Stimulated activated naive CD4-positive, alpha-beta T cell (primary cell): ENCODE results near the gene RNASE4.
"Not testable (repeated sequence)": the region's sequence is repeated elsewhere in the genome, so short reads cannot be mapped to it uniquely, and the experiment has no call there.

Experiments used
- DNase-seq, 6 experiments: peaks; one replicate each; lab custom pipeline; 2025; lab: John Stamatoyannopoulos, UW

Gene RNASE4, protein sequence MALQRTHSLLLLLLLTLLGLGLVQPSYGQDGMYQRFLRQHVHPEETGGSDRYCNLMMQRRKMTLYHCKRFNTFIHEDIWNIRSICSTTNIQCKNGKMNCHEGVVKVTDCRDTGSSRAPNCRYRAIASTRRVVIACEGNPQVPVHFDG

DNA sequence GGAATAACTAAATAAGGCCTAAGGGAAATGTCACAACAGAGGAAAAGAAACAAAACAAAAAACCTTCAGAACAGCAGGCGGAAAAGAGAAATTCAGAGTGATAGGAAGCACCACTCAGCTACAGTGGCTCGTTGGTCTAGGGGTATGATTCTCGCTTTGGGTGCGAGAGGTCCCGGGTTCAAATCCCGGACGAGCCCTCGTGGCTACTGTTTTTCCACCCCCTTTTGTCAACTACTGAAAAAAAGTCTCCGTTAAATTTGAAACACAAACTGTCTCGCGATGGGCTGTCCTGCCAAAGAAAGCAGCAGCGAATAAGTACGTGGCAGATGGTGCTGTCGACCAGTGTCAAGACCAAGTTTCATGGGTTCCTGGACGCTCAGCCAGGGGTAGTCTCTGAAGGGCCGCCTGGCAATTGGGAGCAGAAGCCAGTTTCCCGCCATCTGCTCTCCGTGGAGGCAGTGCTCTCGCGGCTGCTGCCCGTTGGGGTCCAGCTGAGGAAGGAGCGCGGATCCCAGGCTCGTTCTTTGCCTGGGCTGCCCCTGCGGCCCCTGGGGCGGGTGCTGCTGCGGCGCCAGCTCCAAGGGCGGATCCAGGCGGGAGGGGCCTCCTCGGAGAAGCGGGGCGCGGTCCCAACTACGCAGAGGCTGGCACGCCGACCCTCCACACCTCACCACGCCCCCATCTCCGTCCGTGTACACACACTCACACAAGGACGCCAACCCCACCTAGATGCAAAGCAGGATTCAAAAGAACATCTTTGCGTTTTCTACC, at the start of gene RNASE4:
Gene RNASE4, plus strand, starts transcription at position 670 of the 771 bp plus-strand sequence. CDS start 14,812 bp downstream, outside the sequence.
- peak; percentile 67 to 91 (median 76) for DNase-seq

DNA sequence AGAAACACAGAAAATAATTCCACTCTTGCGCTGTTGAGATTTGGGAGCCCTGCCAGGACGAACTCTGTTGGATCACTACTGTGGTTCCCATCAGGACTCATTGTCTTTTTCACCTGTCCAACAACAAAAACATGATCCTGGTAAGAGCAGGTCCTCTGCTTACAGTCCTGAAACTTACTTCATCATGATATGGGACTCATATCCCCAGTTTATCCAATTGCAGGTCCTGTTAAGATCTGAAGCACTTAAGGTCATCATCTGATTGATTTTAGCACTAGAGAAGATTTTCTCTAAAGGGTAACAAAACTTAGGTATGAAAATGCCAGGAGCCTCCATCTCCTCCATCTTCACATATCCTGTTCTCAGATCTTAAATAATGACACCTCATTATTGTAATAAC, 42.8 kb upstream of the RNASE4 start, which contains the start of gene OR6S1:
Gene OR6S1, minus strand, starts transcription at position 101 of the 400 bp plus-strand sequence. Its CDS starts 0 bp downstream, at position 101.
- no peak for DNase-seq

DNA sequence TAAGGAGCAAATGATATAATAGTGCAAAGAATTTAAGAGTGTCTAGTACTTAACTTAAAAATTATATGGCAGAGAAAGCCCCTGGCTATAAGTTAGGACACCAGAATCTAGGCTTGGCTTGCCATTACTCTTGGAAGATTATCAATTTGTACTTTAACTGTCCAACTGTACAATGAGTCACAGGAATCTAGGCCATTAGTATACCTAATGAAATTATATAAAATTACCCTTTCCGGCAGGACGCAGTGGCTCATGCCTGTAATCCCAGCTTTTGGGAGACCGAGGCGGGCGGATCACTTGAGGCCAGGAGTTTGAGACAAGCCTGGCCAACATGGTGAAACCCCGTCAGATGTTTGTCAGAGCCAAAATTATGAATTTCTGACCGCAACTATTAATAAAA, 42.2 kb upstream of the RNASE4 start:
- no peak for DNase-seq

DNA sequence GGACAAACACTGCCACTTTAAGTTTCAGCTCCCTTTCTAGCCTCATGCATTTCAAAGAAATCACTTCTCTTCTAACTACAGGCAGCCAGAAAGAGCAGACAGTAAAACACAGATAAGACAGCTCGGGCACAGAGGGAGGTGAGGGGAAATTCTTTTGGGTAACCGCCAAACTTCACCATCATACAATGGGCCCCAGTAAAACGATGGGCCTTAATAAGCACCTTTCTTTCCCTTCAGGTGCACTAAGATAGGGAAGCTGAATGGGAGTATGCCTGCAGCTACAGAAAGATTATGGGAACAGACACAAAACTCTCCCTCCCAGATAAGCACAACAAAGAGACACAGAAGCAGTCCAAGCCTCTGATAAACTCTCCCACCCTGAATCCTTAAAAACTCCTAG, 41.6 kb upstream of the RNASE4 start:
- not testable (repeated sequence) for DNase-seq

DNA sequence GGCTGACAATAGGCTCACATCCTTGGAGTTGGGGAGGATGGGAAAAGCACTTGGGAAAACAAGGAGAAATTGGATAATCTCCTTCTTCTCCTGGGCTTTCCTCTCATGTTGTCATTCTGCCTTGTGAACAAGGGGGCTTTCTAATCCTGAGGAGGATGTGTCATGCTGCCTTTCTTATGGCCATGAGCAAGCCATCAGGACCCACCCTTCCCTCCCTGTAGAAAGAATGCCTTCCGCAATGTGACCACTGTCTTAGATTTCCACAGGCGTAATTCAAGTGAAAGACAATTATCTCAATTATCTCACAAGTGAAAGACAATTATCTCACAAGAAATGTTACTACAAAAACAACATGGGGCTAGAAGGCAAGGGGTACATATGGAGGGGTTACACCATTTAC, 39.8 kb upstream of the RNASE4 start:
- no peak for DNase-seq

DNA sequence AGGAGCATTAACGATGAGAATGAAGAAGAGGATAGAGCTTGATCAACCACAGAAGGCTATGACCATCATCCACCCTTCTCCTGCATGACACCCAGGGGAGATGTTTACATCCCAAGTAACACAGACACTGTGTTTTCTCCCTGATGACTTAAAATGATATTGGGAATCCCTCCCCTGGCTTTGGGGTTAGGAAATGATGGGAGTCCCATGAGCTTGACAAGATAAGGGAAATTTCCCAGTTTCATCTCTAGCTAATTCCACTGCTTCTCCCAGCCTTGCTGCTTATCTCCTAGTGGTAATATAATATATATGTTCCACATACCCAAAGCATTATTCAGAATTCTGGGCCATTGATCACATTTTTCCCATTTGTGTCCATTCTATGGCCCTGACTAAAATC, 38.9 kb upstream of the RNASE4 start:
- no peak for DNase-seq

DNA sequence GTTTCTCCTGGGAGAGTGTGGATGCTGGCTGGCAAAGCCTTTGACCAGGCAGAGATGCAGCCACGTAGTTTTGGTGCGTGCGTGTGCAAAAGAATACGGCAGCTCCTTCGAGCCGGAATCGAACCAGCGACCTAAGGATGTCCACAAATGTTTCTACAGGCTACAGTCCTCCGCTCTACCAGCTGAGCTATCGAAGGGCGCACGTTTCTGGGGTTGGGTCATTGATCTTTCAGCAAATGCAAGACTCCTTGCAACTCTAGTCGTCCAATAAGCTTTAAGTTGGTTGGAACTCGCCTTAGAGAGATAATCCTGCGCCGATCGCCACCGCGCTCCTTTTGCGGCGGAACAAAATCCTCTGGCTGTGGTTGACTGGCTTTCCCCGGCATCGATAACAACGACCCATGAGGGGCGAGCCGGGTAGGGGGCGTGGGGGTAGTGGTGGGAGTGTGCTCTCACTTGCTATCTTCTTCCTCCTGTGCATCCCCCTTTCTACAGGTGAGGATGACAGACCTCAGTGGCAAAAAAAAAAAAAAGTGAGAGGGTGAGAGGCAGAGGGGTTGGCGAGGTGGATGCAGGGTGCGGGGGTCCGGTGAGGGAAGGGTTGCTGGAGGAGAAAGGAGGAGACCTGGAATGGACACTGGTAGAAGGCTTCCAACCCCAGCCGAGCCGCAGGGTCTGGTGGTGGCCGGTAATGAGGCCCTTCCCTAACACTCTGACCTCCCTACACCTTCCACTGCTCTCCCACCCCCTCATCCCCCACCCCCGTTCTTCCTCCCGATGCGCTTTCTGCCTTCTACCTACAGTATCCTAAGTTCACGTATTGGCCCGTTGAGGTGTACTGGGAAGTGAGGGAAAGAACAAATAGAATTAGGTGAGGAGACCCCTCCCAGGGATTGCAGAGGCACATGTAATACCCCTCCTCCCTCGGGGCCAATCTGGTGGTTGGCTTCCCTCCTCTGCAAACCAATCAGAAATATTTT, 31.1 kb upstream of the RNASE4 start:
- peak in 3 of 6 experiments; percentile 15 to 29 (median 16) for DNase-seq

DNA sequence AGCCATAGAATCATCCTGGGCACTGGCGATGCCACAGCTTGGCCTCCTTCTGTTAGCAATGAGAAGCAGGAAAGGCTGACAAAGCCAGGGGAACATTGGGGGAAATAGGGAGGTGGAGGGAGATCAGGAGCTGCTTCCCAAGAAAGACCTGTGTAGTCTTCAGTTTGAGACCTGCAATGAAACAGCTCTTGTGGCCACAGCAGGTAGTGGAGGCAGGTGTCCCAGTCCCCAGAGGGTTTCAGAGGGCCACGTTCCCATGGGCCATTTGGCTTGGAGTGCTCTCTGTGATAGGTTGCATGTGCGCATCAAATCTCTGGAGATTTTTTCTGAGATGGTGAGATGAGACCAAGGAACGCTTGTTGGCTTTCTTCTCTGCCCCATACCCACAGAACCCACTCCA, 28.5 kb upstream of the RNASE4 start:
- DNase-seq: no peak

DNA sequence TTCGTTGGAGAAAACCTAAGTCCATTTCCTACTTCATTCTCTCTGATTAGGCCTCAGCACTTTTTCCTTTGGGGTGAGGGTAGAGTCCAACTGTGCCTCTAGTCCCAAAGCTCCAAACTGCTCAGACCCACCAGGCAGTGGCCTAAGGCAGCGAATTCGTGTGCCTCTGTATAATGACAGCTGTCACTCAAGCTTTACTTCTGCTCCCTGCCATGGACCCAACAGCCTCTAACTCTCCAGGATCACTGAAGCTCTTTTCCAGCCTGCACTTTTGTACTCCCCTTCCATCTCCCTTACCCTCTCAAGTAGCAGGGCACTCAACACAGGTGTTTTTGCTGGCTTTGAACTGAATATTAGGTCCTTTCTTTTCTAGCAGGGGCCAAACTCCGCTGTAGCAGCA, 28.1 kb upstream of the RNASE4 start:
- DNase-seq: no peak

- peak in 4 of 6 experiments; percentile 4 to 13 (median 10) for DNase-seq
Measured at GRCh38 chr14:20657216-20658211, 26.8 kb upstream of the RNASE4 start.

DNA sequence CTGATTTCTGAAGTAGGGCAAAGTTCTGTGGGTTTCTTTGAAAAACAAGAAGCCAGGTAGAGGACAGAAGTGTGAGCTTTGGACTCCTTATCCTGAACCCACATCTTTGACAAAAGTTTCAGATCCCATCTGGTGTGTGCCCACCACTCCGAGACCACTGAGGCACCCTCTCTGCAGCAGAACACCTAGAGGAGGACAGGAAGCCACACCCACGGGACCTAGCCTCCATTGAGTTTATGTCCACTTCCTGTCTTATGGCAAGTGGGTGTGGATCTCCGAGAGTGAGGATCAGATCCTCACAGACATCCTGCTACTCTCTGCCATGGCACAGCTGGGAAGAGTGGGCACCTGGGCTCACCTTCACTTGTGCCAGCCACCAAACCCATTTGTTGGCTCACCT, 26.1 kb upstream of the RNASE4 start:
- no peak for DNase-seq

DNA sequence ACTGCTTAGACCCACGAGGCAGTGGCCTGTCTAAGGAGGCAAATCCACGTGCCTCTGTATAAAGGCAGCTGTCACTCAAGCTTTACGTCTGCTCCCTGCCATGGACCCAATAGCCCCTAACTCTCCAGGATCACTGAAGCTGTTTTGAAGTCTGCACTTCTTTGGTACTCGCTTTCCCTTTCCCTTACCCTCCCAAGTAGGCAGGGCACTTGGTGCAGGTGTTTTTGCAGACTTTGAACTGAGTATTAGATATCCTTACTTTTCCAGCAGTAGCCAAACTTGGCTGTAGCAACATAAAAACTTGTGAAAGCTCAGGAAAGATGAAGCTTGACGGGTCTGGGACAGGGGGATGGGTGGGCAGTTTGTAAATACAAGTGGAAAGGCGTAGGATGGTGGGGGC, 25.0 kb upstream of the RNASE4 start:
- DNase-seq: no peak

DNA sequence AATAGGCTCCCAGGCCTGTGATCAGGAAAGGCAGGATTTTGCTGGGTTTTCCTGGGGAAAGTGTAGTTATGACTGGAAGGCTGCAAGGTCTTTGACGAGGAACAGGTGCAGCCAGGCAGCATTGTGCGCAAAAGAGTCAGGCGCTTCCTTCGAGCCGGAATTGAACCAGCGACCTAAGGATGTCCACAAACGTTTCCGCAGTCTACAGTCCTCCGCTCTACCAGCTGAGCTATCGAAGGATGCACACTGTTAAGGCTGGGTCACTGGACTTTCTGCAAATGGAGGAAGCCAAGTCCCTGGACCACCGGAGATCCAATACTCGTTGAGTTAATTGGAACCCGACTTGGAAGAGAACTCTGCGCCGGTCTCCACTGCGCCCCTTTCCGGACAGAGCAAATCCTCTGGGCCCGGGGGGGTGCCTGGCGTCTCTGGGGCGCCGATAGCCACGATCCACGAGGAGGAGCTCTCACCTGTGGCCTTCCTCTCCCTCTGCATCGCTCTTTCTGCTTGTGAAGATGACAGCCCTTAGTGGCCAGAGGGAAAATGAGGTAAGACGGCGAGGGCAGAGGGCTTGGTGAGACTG, 24.5 kb upstream of the RNASE4 start:
- no peak for DNase-seq

- DNase-seq: no peak
Measured at GRCh38 chr14:20661197-20661596, 23.2 kb upstream of the RNASE4 start.

GRCh38 chr14:20662968-20663732, 21.2 kb upstream of the RNASE4 start:
- peak; percentile 50 to 74 (median 65) for DNase-seq

DNA sequence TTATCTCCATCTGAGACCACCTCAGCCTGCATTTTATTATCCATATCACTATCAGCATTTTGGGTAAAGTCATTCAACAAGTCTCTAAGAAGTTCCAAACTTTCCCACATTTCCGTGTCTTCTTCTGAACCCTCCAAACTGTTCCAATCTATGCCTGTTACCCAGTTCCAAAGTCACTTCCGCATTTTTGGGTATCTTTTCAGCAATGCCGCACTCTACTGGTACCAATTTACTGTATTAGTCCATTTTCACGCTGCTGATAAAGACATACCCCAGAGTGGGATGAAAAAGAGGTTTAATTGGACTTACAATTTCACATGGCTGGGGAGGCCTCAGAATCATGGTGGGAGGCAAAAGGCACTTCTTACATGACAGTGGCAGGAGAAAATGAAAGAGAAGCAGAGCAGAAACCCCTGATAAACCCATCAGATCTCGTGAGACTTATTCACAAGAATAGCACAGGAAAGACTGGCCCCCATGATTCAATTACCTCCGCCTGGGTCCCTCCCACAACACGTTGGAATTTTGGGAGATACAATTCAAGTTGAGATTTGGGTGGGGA, 17.9 kb upstream of the RNASE4 start:
- not testable (repeated sequence) for DNase-seq

DNA sequence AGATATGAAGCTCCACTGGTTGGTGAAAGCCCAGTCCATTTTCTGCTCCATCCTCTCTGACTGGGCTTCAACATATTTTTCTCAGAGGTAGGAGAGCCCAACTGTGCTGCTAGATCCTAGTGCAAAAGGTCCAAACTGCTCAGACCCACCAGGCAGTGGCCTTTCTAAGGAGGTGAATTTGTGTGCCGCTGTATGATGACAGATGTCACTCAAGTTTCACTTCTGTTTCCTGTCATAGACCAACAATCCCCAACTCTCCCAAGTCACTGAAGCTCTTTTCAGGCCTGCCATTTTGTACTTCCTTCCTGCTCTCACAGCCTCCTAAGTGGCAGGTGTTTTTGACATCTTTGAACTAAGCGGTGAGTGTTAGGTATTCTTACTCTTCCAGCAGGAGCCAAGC, 16.4 kb upstream of the RNASE4 start:
- peak in 1 of 6 experiments; percentile 4 for DNase-seq

GRCh38 chr14:20668969-20669368, 15.4 kb upstream of the RNASE4 start:
- no peak for DNase-seq

DNA sequence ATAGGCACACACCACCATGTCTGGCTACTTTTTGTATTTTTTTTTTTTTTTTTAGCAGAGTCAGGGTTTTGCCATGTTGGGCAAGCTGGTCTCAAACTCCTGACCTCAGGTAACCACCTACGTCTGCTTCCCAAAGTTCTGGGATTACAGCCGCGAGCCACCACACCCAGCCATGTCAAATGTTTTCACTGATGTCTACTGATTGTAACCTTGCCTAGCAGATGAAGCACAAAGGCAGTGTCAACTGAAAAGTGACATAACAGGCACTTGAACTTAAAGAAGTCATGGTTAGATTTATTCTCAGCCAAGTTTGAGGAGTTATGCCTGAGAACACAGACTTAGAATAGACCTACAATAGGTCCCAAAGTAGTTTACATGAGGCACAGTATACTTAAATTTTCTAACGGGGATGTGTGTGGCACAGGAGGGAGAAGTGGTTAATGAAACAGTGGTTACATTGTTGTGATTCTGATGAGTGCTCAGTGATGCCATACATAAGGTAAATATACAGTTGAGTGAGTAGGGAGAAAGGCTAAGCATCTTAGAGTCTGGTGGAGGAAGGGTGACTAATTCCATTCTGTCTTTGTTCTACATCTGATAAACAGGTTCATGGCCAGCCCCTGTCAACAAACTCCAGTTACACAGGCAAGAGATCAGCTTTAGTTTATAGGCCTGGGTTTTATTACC, 12.6 kb upstream of the RNASE4 start:
- DNase-seq: no peak
